HuH-7.5 (cell line): ENCODE data around the gene HEATR5A.
"Not testable (repeated sequence)": the region's sequence is repeated elsewhere in the genome, so short reads cannot be mapped to it uniquely, and the experiment has no call there.

Experiments used
- DNase-seq: peaks from one replicate; pipeline ENCODE4 v3.0.0; 2011; ENCODE audit warnings: low spot score

HEATR5A gene

GRCh38 chr14:31388687-31389413, 31.5 kb downstream of the HEATR5A start:
- DNase-seq, result no peak

GRCh38 chr14:31387091-31387490, 33.3 kb downstream of the HEATR5A start:
- no peak for DNase-seq

- DNase-seq, result no peak
Observed at GRCh38 chr14:31386271-31386670, 34.1 kb downstream of the HEATR5A start.

- no peak for DNase-seq
Observed at GRCh38 chr14:31382221-31382620, 38.1 kb downstream of the HEATR5A start.

GRCh38 chr14:31380106-31380505, 40.2 kb downstream of the HEATR5A start:
- no peak for DNase-seq

- not testable (repeated sequence) for DNase-seq
Observed at GRCh38 chr14:31379125-31379947, 41.0 kb downstream of the HEATR5A start.

- no peak for DNase-seq
Observed at GRCh38 chr14:31377433-31377832, 42.9 kb downstream of the HEATR5A start.

- no peak for DNase-seq
Observed at GRCh38 chr14:31371646-31372045, 48.7 kb downstream of the HEATR5A start.

GRCh38 chr14:31363331-31364073, 56.8 kb downstream of the HEATR5A start:
- DNase-seq, result no peak

- no peak for DNase-seq
Observed at GRCh38 chr14:31362746-31363145, 57.6 kb downstream of the HEATR5A start.

GRCh38 chr14:31361761-31362160, 58.6 kb downstream of the HEATR5A start:
- not testable (repeated sequence) for DNase-seq

- no peak for DNase-seq
Observed at GRCh38 chr14:31360919-31361662, 59.3 kb downstream of the HEATR5A start.

- no peak for DNase-seq
Observed at GRCh38 chr14:31357279-31357678, 63.1 kb downstream of the HEATR5A start.

- no peak for DNase-seq
Observed at GRCh38 chr14:31346097-31346496, 74.3 kb downstream of the HEATR5A start.

GRCh38 chr14:31341280-31341679, 79.1 kb downstream of the HEATR5A start:
- no peak for DNase-seq

- DNase-seq, result no peak
Observed at GRCh38 chr14:31340297-31341063, 79.9 kb downstream of the HEATR5A start.

GRCh38 chr14:31339743-31340142, 80.6 kb downstream of the HEATR5A start:
- DNase-seq, result no peak

- DNase-seq, result no peak
Observed at GRCh38 chr14:31337331-31337730, 83.0 kb downstream of the HEATR5A start.

GRCh38 chr14:31336646-31337045, 83.7 kb downstream of the HEATR5A start:
- no peak for DNase-seq

- not testable (repeated sequence) for DNase-seq
Observed at GRCh38 chr14:31331395-31331794, 89.0 kb downstream of the HEATR5A start.

- DNase-seq, result not testable (repeated sequence)
Observed at GRCh38 chr14:31329876-31330521, 90.4 kb downstream of the HEATR5A start.
